HG02973 (cell line): ENCODE measurements around the gene KNSTRN.
A peak's percentile ranks its signal among the peaks of the same experiment; 100 is the strongest.

Experiments
- ATAC-seq: cut with Tn5 transposase; IDR thresholded peaks from one replicate; pipeline ENCODE4 v1.9.1; 2021; ENCODE audit warnings: moderate library complexity; ENCODE audit not compliant: unreplicated experiment

Gene KNSTRN

GRCh38 chr15:40428185-40428584 is 45.7 kb downstream of the KNSTRN start:
- no peak for ATAC-seq

DNA sequence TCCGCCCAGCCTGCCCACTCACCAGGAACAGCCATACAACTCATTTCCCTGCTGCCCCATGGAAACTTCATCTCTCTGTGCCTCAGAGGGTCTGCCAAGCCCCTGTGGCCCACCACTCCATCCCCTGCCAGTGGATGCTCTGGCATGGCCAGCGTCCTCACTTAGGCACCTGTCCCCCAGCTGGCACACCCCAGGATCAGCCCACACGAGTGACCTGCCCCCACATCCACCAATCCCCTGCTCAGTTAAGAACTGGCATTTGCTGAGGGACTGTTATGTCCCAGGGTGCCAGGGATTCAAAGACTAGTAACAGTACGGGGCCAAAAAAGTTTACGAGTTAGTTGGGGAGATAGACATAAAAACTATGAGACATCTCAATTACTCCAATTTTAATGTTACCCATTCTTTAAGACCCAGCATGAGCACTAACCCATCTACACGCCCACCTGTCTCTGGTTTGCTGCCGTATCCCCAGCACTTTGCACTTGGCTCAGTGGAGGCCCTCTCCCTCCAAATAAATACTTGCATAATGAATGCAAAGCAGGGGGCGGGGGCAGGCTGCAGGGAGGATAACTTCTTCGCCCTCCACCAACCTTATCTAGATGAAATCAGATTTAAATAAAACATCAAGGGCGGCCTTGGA is 46.7 kb downstream of the KNSTRN start:
- no peak for ATAC-seq

DNA sequence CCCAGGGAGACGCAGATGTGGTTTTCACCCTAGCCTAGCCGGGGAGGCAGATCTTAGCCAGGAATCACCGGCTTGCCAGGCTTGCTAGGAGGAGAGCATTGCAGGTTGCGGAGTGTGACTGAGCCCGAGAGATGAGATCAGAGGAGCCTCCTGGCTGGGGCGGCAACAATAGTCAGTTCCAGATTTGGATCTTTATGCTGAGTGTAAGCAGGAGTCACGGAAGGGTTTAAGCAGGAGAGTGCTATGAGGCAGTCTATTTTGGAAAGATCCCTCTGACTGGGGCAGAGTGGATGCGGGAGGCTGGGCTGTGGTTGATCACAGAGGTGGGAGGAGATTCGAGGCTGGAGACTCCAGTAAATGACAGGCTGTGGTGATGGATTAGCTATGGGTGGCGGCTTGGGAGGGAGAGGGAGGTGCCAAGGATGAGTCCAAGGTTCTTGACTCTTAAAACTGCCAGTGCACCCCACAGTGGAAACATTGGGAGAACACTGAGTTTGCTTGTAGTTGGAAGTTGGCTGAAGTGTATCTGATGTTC is 47.8 kb downstream of the KNSTRN start:
- no peak for ATAC-seq

DNA sequence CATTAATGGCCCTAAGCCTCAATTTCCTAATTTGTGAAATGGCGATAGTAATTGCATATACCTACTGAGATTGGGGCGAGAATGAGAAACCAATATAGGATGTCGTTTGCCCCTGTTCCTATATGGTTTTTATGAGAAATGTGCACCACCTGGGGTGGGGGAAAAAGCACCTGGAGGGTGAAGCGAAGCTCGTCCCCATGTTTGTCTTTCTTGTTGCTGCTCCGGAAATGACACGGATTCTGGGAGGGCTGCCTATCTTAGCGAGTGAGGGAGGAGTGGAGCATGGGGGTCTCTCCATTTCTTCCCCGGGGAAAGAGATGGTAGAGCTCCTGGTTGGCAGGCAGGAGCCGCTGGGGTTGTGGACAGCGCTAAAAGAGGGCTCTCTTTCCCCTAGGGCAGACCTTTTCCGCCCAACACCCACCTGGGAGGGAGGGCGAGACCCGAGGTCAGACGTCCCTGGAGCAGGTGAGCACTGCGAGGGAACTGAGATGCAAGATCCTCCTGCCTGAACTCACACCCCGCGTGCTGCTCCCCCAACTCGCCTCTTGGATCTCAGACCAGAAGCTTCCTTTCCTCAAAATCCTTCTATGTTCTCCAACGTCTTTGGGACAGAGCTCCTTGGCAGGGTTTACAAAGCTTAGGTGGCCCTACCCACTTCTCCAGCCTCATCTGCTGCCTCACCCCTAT is 52.6 kb downstream of the KNSTRN start:
- ATAC-seq = no peak

DNA sequence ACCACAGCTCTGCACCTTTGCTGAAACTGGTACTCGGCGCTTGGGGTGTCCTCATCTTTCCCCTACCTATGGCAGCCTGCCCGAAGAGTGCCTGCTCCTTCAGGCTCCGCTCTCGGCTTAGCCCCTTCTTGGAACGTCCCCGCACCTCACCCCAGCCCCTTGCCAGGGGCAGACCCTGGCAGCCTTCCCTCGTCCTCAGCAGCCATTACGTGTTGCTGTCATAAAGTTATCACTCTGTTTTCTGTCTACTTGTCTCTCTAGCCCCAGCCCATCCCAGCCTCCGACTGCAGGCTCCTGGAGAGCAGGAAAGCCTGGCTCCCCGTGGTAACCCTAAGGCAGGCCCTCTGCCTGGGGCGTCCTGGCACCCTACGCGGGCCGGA is 53.2 kb downstream of the KNSTRN start:
- no peak for ATAC-seq

DNA sequence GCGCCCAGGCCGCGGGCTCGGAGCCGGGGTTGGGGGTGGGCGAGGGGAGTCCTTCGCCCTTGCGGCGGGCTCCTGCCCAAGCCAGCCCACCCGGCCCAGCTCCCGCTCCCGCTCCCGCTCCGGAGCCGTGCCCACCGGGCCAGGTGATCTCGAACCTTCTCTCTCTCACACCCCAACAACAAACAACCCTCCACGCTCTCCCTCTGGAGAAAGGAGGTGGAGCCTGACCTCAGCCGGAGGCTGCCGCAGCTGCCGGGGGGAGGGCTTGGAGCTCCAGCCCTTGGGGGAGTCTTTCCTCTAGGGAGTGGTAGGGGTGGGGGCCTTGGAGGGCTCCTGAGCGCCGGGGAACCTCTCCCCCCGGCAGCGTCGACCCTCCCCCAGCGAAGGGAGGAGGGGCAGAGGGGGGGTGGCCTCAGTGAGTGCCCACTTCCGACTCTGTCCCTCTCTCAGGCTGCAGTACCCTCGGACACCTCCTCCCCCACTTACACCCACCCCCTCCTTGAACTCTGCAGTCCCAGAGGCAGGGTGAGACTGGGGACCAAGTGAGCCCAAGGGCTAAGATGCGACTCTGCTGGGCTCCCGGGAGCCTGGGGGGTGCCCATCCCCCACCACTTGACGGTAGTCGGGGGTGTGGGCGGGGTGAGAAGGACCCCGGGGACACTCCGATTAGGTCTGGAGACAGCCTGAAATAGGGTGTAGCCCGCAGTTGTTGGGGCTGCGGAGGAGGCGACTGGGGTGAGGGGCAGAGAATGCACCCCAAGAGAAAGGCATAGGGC is 53.8 kb downstream of the KNSTRN start:
- ATAC-seq = no peak

GRCh38 chr15:40436892-40437751 is 54.6 kb downstream of the KNSTRN start:
- ATAC-seq = no peak

DNA sequence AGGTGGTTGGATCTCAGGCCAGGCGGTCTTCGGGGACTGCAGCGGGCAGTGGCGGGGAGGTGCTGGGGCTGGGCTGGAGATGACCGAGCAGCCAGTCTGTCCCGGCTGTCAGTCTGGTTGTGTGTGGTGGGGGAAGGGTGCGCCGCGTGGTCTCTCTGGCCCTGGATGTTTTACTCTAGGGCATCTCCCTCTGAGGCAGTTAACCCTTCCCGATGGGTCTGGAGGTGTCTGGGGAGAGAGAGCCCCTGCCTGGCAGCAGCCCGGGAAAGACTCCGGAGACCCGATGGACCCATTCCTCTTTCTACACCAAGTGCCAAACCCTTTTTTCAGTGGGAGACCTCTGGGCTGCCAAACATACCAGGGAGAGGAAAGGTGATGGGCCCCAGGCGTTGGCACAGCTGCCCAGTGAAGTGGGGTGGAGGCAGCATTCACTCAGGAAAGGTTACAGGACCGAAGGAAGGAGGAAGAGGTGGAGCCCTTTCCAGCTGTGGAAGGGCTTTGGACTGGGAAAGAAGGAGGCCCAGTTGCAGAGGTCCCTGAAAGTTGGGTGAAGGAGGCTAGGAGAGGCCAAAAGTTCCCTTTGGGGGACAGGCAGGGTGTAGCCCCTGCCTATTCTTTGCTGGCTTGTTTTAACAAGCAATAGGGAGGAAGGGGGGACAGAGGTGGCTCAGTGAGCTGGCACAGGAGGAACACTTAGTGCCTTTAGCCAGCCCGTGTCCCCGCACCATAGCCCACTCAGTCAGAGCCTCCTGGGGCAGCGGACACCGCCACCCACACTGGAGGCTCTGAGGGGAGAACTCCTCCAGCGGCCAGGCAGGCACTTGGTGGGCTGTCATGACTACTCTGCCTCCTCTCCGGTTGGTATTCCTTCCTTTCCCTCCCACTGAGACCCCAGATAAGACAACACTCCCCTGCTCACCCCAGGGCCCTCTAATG is 55.5 kb downstream of the KNSTRN start:
- ATAC-seq = no peak

- no peak for ATAC-seq
These were observed 56.2 kb downstream of the KNSTRN start for GRCh38 chr15:40438712-40439111.

DNA sequence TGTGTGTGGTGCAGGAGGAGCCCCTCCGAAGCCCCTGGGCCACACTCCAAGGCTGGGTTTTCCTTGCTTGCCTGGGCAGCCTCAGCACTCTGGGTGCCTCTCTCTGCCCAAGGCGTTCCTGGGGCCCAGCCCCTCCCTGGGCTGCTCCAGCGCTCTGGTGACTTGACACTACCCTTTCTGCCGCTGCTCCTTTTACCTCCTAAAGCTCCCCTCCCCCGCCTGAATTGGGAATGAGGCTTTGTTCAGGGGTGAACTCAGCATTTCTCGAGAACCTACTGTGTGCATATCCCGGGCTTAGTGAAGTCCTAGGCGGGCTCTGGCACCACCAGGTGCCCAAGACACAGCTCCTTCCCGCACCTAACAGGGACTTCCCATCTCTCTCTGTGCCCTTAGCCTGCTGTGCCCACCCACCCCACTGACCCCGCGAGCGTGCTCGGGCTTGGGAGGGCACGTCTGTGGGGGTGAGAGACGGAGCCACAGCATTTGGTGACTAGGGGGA is 57.0 kb downstream of the KNSTRN start:
- ATAC-seq = no peak

DNA sequence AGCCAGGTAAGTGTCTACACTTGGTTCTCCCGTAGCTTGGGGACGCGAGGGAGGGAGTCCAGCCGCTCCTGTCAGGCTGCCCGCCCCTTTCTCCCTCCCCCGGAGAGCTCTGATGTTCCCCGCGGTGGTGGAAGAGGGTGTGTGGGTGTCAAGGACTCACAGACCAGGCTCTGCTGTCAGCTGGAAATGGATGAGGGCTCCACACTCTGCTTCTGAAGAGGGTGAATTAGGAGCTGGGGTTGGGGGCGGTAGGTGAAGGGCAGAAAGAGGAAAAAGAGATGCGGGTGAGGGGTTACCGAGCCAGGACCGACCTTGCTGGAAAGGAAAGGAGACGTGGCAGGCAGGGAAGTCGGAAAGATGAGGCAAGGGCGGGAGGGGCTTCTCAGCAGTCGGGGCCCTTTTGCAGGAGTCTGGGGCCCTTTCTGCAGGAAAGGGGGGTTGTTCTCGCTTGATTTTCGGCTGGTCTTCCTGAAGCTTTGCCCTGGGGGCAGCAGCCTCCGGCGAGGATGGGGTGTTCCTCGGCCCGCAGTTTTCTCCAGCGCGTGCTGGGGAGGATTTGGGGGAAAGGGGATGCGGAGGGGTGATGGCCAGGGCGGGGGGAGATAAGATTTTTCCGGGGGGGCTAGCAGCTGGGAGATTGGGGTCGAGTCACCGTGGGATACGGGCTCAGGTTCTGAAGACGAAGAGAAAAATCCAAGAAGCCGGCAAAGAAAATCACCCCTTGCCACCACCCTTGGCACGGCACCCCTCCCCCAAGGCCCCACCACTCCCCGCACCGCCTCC is 57.6 kb downstream of the KNSTRN start:
- no peak for ATAC-seq

DNA sequence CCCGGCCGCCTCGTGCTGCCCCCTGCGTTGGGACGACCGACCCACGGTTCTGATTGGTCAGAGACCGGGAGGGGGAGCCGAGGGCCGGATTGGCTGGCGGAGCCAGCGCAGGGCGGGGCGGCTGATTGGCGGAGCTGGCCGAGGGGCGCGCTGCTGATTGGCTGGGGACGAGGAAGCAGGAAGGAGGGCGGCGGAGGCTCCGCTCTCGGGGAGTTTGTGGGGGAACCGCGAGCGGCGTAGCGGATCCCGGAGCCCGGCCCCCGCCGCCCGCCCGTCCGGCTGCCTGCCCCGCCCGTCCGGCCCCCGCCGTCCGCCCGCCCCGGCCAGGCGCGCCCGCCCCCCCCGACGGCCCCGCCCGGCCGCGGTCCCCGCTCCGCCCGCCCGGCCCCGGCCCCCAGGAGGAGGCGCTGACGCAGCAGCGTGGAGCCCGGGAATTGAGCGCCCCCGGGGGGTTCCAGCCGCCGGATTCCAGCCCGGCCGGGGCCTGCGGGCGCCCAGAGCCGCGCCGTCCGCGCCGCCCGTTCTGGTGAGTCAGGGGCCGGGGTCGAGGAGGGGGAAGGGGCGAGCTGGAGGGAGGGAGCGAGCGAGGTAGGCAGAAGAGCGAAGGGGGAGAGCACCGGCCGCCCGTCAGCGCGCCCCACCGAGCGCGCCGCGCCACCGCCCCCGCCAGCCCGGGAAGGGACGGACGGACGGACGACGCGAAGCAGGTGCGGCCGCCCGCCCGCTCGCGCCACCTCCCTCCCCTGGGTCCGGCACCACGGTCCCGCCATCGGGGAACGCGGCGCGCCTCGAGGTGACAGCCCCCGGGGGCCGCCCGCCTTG is 58.4 kb downstream of the KNSTRN start, which contains the start of gene BAHD1:
Gene BAHD1, plus strand, starts transcription at position 211 of the 822 bp plus-strand sequence. CDS start 17,512 bp downstream, outside the sequence.
- ATAC-seq = peak; percentile 88

- ATAC-seq = no peak
These were observed 59.3 kb downstream of the KNSTRN start for GRCh38 chr15:40441565-40442531.

- no peak for ATAC-seq
These were observed 60.7 kb downstream of the KNSTRN start for GRCh38 chr15:40443255-40443654.

DNA sequence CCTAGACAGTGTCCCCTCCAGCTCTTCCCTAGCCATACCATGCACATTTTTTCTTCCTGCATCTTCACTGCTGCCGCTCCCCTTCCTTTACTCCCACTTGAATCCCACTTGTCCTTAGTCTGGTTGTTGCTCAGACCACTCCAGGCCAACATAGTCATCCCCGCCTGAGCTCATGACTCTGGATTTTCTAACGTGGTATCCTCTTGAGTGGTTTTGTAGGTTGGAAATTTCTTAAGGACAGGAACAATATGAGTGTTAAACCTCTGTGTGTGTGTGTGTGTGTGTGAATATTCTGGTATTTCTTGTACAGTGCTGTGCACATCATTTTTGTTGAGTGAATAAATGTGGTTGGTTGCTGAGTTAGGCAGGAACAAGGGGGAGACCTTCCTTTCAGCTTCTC is 61.3 kb downstream of the KNSTRN start:
- ATAC-seq = no peak
